HG02852 (cell line): ENCODE data around the gene MED10.
"Not testable (repeated sequence)": the region's sequence is repeated elsewhere in the genome, so short reads cannot be mapped to it uniquely, and the experiment has no call there.

Source experiments
- ATAC-seq: cut with Tn5 transposase; IDR thresholded peaks from one replicate; pipeline ENCODE4 v1.9.1; 2021; ENCODE audit warnings: mild to moderate bottlenecking, moderate library complexity; ENCODE audit not compliant: unreplicated experiment

The MED10 gene

GRCh38 chr5:6376974-6377520, 1.3 kb downstream of the MED10 start:
- ATAC-seq, result no peak

DNA sequence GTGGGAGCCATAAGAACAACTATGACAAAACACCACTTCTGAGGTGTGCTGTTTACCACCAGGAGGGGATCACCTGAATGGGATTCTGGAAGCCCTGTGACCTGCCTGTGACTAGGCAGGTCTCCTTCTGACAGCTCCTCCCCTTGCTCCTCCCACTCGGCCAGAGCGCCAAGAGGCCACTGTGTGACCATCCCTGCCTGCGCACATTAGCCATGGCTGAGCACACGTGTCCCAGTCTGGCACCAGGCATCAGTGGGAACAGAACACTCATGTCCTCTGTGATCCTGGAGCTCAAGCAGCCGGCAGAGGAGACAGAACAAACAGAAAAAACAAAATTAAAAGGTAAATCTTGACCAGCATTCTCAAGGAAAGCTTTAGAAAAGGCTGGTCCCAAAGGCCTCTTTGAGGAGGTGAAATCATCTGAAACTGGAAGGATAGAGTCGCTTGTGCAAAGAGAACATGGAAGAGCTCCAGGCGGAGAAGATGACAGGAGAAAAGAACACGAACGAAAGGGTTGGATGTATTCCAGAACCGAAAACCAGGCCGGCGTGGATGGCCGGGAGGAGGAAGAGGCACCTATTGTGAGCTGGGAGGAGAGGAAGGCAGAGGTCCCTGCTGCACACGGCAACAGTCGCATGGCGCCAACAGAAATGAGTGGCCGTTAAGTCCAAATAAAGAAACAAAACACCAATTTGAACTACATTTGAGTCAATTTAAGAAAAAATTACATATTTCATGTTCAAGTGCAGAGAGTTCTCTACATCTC, 5.1 kb downstream of the MED10 start:
- no peak for ATAC-seq

- ATAC-seq, result no peak
These were observed 5.9 kb downstream of the MED10 start for GRCh38 chr5:6372251-6373080.

DNA sequence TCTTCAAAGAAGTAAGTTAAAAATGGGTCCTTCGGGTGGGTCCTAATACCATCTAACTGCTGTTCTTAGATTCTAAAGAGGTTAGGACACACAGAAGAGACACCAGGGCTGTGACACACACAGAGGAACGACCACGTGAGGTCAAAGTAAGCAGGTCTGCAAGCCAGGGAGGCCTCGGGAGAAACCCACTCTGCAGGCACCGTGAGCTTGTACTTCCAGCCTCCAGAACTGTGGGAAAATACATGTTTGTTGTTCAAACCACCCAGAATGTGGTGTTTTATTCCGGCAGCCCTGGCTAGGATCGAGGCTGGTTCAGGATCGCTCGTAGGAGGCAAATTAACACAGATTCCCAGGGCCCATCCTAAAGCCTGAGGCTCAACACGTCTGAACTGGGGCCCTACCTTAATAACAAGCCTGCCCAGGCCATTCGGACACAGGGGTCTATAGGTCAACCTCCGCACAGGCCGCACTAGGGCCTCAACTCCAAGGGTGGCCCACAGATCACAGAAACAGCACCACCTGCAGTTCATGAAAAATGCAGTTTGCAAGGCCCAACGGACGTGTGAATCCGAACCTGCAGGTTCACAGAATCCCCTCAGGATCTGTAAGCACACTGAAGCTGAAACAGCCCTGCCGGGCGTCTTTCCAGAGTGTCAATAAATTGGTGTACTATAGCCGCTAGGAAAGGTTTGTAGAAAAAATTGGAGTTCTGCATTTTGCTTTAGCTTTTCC, 7.1 kb downstream of the MED10 start:
- no peak for ATAC-seq

DNA sequence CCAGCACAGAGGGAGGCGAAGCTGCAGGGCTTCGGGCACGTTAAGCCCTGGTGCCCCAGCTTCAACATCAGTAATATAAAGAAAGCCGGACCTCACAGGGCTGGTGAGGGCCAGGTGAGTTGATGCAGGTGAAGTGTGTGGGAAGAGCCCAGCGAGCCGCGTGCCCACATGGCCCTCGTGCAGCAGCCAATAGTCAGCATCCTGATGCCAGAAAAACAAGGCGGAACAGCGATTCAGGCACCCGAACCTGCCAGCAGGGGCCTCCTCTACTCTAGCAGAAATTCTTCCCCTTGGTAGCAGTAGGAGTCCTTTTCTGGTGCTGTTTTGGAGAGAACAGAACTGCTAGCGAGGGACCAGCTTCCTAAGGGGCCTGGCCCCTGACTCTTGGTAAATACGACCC, 7.8 kb downstream of the MED10 start:
- ATAC-seq, result no peak

GRCh38 chr5:6365977-6366590, 12.3 kb downstream of the MED10 start:
- no peak for ATAC-seq

- no peak for ATAC-seq
These were observed 13.0 kb downstream of the MED10 start for GRCh38 chr5:6365142-6365976.

DNA sequence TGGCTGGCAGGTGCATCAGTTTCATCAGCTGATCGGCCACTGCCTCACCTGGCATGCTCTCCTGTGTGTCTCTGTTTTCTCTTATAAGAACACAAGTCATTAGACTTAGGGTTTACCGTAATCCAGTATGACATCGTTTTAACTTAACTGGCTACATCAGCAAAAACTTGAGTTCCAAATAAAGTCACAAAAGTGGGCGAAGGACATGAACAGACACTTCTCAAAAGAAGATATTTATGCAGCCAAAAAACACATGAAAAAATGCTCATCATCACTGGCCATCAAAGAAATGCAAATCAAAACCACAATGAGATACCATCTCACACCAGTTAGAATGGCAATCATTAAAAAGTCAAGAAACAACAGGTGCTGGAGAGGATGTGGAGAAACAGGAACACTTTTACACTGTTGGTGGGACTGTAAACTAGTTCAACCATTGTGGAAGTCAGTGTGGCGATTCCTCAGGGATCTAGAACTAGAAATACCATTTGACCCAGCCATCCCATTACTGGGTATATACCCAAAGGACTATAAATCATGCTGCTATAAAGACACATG, 14.8 kb downstream of the MED10 start:
- ATAC-seq, result not testable (repeated sequence)

GRCh38 chr5:6362846-6363245, 15.5 kb downstream of the MED10 start:
- no peak for ATAC-seq

- no peak for ATAC-seq
These were observed 17.2 kb downstream of the MED10 start for GRCh38 chr5:6361101-6361500.

- no peak for ATAC-seq
These were observed 17.8 kb downstream of the MED10 start for GRCh38 chr5:6360323-6361072.

DNA sequence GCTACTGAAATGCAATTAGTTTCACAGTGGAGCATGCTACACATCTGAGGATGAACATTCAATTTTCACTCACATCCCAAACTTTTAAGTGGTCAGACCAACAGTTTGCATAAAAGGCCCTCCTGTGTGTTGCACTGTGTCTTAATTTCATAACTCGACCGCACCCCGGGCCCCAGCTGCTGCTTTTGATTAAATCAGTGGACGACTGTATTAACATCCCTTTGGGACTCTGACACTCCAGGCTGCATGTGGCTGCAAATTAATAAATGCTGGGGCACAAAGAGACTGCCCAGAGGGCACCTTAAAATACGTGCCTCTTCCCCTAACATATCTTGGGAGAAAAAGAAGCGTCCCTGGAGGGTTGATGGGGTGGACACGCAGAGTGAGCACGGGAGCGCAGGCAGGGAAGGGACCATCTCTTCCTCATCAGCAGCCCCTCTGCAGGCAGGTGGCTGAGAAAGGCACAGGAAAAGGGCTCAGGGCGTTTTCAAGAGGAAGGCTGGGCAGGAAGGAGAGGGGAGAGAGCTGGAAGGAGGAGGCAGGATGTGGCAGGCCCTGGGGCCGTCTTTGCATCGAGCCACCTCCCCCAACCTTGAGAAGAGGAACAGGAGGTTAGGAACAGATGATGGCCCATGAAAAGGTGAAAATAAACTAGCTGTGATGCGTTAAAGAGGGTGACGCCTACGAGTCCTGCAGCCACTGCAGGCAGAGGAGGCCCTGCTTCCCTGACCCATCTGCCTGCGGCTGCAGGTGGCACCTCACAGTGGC, 18.6 kb downstream of the MED10 start:
- ATAC-seq, result peak; percentile 74

DNA sequence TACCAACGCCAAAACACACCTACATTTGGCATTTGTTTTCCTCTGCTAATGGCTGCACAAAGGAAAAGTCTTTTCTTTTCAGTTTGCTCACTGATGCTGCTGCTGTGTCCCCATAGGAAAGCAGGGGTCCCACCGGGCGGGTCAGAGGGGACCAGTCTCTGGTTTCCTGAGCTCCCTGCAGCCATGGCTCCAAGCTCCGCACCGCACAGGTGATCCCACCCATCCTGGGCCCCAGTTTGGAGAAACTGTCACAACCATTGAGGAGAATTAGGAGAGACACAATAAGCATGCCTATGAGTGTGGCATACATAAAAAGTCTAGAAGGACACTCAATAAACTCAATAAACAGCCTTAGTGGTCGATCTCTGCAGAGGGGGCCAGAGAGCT, 19.9 kb downstream of the MED10 start:
- no peak for ATAC-seq

DNA sequence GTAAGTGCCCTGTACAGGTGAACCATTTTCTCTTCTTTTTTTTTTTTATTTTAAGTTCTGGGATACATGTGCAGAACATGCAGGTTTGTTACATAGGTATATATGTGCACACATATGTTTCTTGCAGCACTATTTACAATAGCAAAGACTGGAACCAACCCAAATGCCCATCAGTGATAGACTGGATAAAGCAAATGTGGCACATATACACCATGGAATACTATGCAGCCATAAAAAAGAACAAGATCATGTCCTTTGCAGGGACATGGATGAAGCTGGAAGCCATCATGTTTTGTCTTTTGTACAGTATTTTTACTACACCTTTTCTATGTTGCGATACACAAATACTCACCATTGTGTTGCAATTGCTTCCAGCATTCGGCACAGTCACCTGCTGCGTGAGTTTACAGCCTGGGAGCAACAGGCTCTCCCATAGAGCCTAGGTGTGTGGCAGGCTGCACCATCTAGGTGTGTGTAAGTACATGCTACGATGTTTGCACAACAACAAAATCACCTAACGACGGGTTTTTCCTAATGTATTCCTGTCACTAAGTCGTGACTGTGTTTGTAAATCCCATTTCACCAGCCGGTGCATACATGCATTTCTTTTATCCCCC, 20.4 kb downstream of the MED10 start:
- ATAC-seq, result not testable (repeated sequence)

DNA sequence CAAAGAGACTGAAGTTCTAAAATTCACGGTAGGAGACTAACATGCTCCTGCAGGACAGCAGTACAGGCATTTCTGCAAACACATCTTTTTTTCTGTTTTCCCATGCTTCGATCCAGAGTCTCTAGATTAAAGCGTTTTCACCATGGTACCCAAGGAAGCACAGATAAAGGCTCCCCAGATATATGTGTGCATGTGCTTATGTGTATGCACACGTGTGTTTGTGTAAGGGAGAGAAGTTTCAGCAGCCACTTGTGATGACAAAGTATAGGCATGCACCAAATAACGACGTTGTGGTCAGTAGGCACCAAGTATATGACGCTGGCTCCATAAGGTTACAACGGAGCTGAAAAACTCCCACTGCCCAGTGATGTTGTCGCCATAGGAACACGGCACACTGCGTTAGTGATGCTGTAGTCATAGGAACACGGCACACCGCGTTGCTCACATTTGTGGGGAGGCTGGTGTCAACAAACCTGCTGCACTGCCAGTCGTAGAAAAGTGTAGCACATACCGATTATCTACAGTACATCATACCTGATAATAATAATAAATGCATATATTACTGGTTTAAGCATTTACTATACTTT, 21.7 kb downstream of the MED10 start:
- ATAC-seq, result no peak

GRCh38 chr5:6355294-6355693, 23.1 kb downstream of the MED10 start:
- no peak for ATAC-seq

DNA sequence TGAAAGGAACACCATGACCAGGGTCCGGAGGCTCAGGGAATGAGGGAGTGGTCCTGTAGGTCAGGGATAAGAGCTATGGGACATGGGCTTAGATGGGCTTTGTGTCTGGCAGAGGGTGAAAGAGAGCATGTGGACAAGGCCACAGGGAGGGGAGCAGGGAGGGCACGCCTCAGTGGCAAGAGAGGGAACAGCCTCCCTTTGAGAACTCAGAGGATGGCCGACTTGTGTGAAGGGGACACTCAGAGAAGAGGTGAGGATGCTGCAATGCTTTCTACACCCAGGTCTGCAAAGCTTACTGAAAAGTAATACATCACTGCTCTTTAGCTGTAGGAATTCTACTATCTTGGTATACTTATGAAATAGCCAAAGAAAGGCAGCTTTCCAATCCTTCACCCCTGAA, 23.5 kb downstream of the MED10 start:
- ATAC-seq, result no peak
